Purkinje cell (primary cell): ENCODE results near the gene GIN1. TPM values are rescaled to one million over a fixed set of nuclear protein-coding genes. Genes with fewer than 3 reads are reported as not detected.

Experiments used
- polyA plus RNA-seq: library from polyadenylated mRNA; unstranded; fragments of >200 nt; fragmentation: Nextera tagmentation; gene quantifications from 2 replicates; pipeline ENCODE4 v1.2.1, GENCODE V29; 2014

Gene GIN1
- 9.6 and 13.6 TPM in 2 replicates for polyA plus RNA-seq

GRCh38 chr5:103119765-103120606 lies at the start of gene GIN1, which contains the start of gene PPIP5K2:
Gene GIN1 (minus strand): TSS chr5:103120138. CDS start chr5:103108707, 11,431 bp downstream.
Gene PPIP5K2 (plus strand): TSS chr5:103120301. CDS start chr5:103129590, 9,289 bp downstream.

Other genes with a start within 250 kb of the GIN1 start
- 54.6 and 57.9 TPM in 2 replicates for gene PPIP5K2, start 163 bp upstream of the GIN1 start, polyA plus RNA-seq
- 72.4 and 81.2 TPM in 2 replicates for gene MACIR, start 138.6 kb upstream of the GIN1 start, polyA plus RNA-seq